Gastrocnemius medialis (tissue), 4 donors: ENCODE data around the gene SAMD3. TPM values are rescaled to one million over a fixed set of nuclear protein-coding genes. Genes with fewer than 3 reads are reported as not detected.

Source experiments
- ATAC-seq, 2 donors: fragments of 150-250 bp; one replicate each; pipeline ENCODE4 v1.9.1; 2016
- DNase-seq, 2 donors: peaks; one replicate each; pipeline ENCODE4 v3.0.0-alpha.2; 2019
- H3K27ac ChIP-seq, 4 donors: fragments of 200-600 bp; sonication (generic); 1 replicate in 1 of 4; 2 replicates in 3 of 4; pipeline ENCODE4 v1.5.1; 2016 to 2018; ENCODE audit warnings: mild to moderate bottlenecking in 2 of 4, moderate library complexity in 1 of 4
- H3K27me3 ChIP-seq, 3 donors: fragments of 200-600 bp; sonication (generic) in 2 of 3; 1 replicate in 1 of 3; 2 replicates in 2 of 3; pipeline versions ENCODE4 v1.5.1 to v1.6.0; 2016 to 2019; ENCODE audit warnings: mild to moderate bottlenecking in 1 of 3, moderate library complexity in 1 of 3
- H3K36me3 ChIP-seq, 2 donors: fragments of 200-600 bp; sonication (generic) in 1 of 2; one replicate each; pipeline ENCODE4 v1.5.1; 2017 to 2018
- H3K4me1 ChIP-seq, 2 donors: fragments of 200-600 bp; sonication (generic) in 1 of 2; one replicate each; pipeline ENCODE4 v1.5.1; 2016 to 2017; ENCODE audit warnings: mild to moderate bottlenecking in 2 of 2
- H3K4me3 ChIP-seq, 4 donors: fragments of 200-600 bp; sonication (generic) in 3 of 4; 1 replicate in 1 of 4; 2 replicates in 3 of 4; pipeline ENCODE4 v1.5.1; 2016 to 2019; ENCODE audit warnings: mild to moderate bottlenecking in 2 of 4
- H3K9me3 ChIP-seq, 3 donors: fragments of 200-600 bp; sonication (generic) in 2 of 3; 1 replicate in 1 of 3; 2 replicates in 2 of 3; pipeline ENCODE4 v1.5.1; 2016 to 2019
- CTCF ChIP-seq, 5 experiments: fragments of 450-650 bp in 3 of 5; fragments of 200-600 bp in 2 of 5; sonication (generic) in 2 of 5; IDR thresholded peaks in 4 of 5; conservative IDR thresholded peaks in 1 of 5; 1 replicate in 4 of 5; 2 replicates in 1 of 5; pipeline ENCODE4 v1.5.1; 2016 to 2019; ENCODE audit warnings: antibody characterized with exemption in 5 of 5, mild to moderate bottlenecking in 3 of 5, moderate library complexity in 3 of 5
- POLR2A ChIP-seq, 2 donors: fragments of 450-650 bp; IDR thresholded peaks; one replicate each; pipeline ENCODE4 v1.6.1; 2017; ENCODE audit warnings: antibody characterized with exemption in 2 of 2, mild to moderate bottlenecking in 2 of 2, moderate library complexity in 2 of 2
- in situ Hi-C, 4 donors: fragments of 200-750 bp; cut with MboI; loops; one replicate each; pipeline versions ENCODE4 v1.15.0 to v1.8.0; 2017; ENCODE audit warnings: low sequenced_read_pairs in 4 of 4
- intact Hi-C: fragments of 100-400 bp; cut with DNase I; formaldehyde crosslinking; loops from one replicate; pipeline ENCODE4 v1.15.1; 2023; ENCODE audit warnings: low total_unique reads
- total RNA-seq, 4 donors: library from RNA; depleted of rRNA; stranded (reverse); fragments of >200 nt; gene quantifications; one replicate each; pipeline versions ENCODE4 v1.1.0 to v1.2.3, GENCODE V29; 2016

Gene SAMD3
- total RNA-seq, 4 donors from 2014 or later, result not detected

DNA sequence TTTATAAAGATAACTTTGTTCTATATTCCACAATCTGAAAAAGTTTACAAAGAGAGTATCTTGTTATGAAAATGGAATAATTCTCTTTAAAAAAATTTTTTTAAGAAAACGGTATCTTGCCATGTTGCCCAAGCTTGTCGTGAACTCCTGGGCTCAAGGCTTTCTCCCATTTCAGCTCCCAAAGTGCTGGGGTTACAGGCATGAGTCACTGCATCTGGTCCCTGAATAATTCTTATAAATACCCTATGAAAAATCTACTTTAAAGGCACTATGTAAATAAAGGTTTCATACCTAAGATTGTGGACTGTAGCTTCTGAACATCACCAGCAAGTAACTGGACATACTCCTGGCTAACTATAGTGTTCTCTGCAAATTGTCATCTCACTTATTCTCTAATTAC lies 60.3 kb downstream of the SAMD3 start:
- DNase-seq (no peak), ATAC-seq (no peak)
- Histone ChIP-seq H3K4me3 (no peak overlapping the region), H3K36me3 (no peaks in the 10 kb centered on the region), H3K27ac (no peak overlapping the region), H3K9me3 (no peaks in the 10 kb centered on the region), H3K4me1 (no peaks in the 10 kb centered on the region), H3K27me3 (no peaks in the 10 kb centered on the region)
- in situ Hi-C loops, result no loop called here
- no peak for TF ChIP-seq POLR2A (IDR thresholded peaks at IDR 0.05)
- no peak for TF ChIP-seq CTCF (IDR thresholded peaks at IDR 0.05 in 4 of 5, conservative IDR thresholded peaks at IDR 0.05 in 1 of 5)
- intact Hi-C loops, result no loop called here

- H3K27ac ChIP-seq, result no peak overlapping the region
- H3K4me1 ChIP-seq, result no peaks in the 10 kb centered on the region
- DNase-seq (no peak), ATAC-seq (no peak)
- no peaks in the 10 kb centered on the region for H3K27me3 ChIP-seq
- intact Hi-C loops (no loop called here), in situ Hi-C loops (no loop called here)
- TF ChIP-seq CTCF (IDR thresholded peaks at IDR 0.05 in 4 of 5, conservative IDR thresholded peaks at IDR 0.05 in 1 of 5) (no peak), POLR2A (IDR thresholded peaks at IDR 0.05) (no peak)
- H3K9me3 ChIP-seq, result no peaks in the 10 kb centered on the region
- H3K4me3 ChIP-seq, result no peak overlapping the region
- H3K36me3 ChIP-seq, result no peaks in the 10 kb centered on the region
Measured at GRCh38 chr6:130161683-130162404, 60.9 kb downstream of the SAMD3 start.

DNA sequence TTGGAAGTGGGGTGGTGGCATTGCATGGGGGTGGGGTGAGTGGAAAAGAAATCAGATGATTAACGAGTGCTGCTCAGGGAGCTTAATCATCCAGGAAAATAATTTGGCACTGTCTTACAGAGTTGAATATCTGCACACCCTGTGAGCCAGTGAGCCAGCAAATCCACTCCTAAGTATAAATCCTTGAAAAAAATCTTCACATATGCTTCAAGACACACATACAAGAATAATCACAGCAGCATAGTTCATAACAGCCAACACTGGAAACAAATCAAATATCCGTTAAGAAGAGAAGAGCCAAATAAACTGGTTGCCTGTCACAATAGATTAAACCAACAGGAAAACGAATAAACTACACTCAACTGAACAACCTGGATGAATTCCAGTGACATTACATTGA lies 62.8 kb downstream of the SAMD3 start:
- DNase-seq, result no peak
- Histone ChIP-seq H3K27ac (no peak overlapping the region), H3K27me3 (no peaks in the 10 kb centered on the region), H3K4me1 (no peaks in the 10 kb centered on the region), H3K4me3 (no peak overlapping the region), H3K9me3 (no peaks in the 10 kb centered on the region), H3K36me3 (no peaks in the 10 kb centered on the region)
- no peak for ATAC-seq
- intact Hi-C loops, result no loop called here
- in situ Hi-C loops, result no loop called here
- TF ChIP-seq POLR2A (IDR thresholded peaks at IDR 0.05) (no peak), CTCF (IDR thresholded peaks at IDR 0.05 in 4 of 5, conservative IDR thresholded peaks at IDR 0.05 in 1 of 5) (no peak)

DNA sequence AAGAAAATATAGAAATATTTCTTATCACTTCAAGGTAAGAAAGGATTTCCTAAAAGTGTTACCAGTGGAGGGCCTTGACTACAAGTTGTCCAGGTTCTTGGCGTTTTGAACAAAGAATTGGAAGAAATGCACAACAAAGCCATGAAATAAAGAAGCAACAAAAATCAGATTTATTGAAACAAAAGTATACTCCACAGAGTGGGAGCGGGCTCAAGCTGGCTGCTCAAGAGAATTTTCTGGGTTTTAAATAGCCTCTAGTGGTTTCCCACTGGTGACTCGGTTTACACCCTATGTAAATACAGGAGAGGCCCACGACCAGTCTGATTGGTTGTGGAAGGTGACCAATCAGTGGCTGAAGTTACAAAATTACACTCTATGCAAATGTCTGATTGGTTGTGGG lies 64.2 kb downstream of the SAMD3 start:
- Histone ChIP-seq H3K4me1 (no peaks in the 10 kb centered on the region), H3K27ac (no peak overlapping the region), H3K27me3 (no peaks in the 10 kb centered on the region), H3K9me3 (no peaks in the 10 kb centered on the region), H3K4me3 (no peak overlapping the region), H3K36me3 (no peaks in the 10 kb centered on the region)
- no peak for ATAC-seq
- intact Hi-C loops (no loop called here), in situ Hi-C loops (no loop called here)
- TF ChIP-seq CTCF (IDR thresholded peaks at IDR 0.05 in 4 of 5, conservative IDR thresholded peaks at IDR 0.05 in 1 of 5) (no peak), POLR2A (IDR thresholded peaks at IDR 0.05) (no peak)
- DNase-seq, result no peak

- Histone ChIP-seq H3K27ac (no peak overlapping the region), H3K36me3 (no peaks in the 10 kb centered on the region), H3K4me1 (no peaks in the 10 kb centered on the region), H3K9me3 (no peaks in the 10 kb centered on the region), H3K27me3 (no peaks in the 10 kb centered on the region), H3K4me3 (no peak overlapping the region)
- ATAC-seq (no peak), DNase-seq (no peak)
- in situ Hi-C loops, result no loop called here
- intact Hi-C loops, result no loop called here
- no peak for TF ChIP-seq CTCF (IDR thresholded peaks at IDR 0.05 in 4 of 5, conservative IDR thresholded peaks at IDR 0.05 in 1 of 5)
- TF ChIP-seq POLR2A (IDR thresholded peaks at IDR 0.05), result no peak
Measured at GRCh38 chr6:130158056-130158455, 64.7 kb downstream of the SAMD3 start.
